ENCODE measurements around the gene DECR2.
A peak's percentile ranks its signal among the peaks of the same experiment; 100 is the strongest.

The DECR2 gene

GRCh38 chr16:401468-402348 lies at the start of gene DECR2:
Gene DECR2 (plus strand): TSS chr16:401885. CDS start chr16:401964, 79 bp downstream.
- peaks cover 13% of the 10 kb centered on the region for H3K4me1 Mint-ChIP-seq (ENCODE audit: low read depth)
- H3K36me3 Mint-ChIP-seq (ENCODE audit: low read depth): peaks cover 2% of the 10 kb centered on the region

GRCh38 chr16:352547-353403 lies 48.9 kb upstream of the DECR2 start, which contains the start of gene AXIN1:
Gene AXIN1 (minus strand): TSS chr16:352723. CDS start chr16:347025, 5,698 bp downstream.
- H3K9me3 Mint-ChIP-seq: no peaks in the 10 kb centered on the region
- H3K36me3 Mint-ChIP-seq (ENCODE audit: low read depth): peaks cover 4% of the 10 kb centered on the region
- H3K27ac Mint-ChIP-seq: peak within 1 kb of the TSS; percentile 88
- peak within 1 kb of the TSS; percentile 90 for H3K4me3 Mint-ChIP-seq
- peaks cover 8% of the 10 kb centered on the region for H3K4me1 Mint-ChIP-seq (ENCODE audit: low read depth)
- no peaks in the 10 kb centered on the region for H3K27me3 Mint-ChIP-seq (ENCODE audit: low read depth)

More at GRCh38 chr16:401468-402348, at the start of gene DECR2:
- Mint-ChIP-seq H3K4me3 (peak within 1 kb of the TSS; percentile 85), H3K27ac (peak within 1 kb of the TSS; percentile 79), H3K27me3 (ENCODE audit: low read depth) (peaks cover 1% of the 10 kb centered on the region), H3K9me3 (no peaks in the 10 kb centered on the region)

GRCh38 chr16:353404-354290 lies 48.0 kb upstream of the DECR2 start:
- H3K27me3 Mint-ChIP-seq (ENCODE audit: low read depth): no peaks in the 10 kb centered on the region
- no peaks in the 10 kb centered on the region for H3K9me3 Mint-ChIP-seq
- peak overlapping the region; percentile 25 for H3K4me3 Mint-ChIP-seq
- peaks cover 4% of the 10 kb centered on the region for H3K36me3 Mint-ChIP-seq (ENCODE audit: low read depth)
- H3K27ac Mint-ChIP-seq: no peak overlapping the region
- H3K4me1 Mint-ChIP-seq (ENCODE audit: low read depth): peaks cover 8% of the 10 kb centered on the region

- Mint-ChIP-seq H3K4me3 (peak overlapping the region; percentile 25), H3K27me3 (ENCODE audit: low read depth) (no peaks in the 10 kb centered on the region), H3K27ac (no peak overlapping the region), H3K36me3 (ENCODE audit: low read depth) (peaks cover 4% of the 10 kb centered on the region), H3K4me1 (ENCODE audit: low read depth) (peaks cover 8% of the 10 kb centered on the region), H3K9me3 (no peaks in the 10 kb centered on the region)
Observed at GRCh38 chr16:354291-354881, 47.3 kb upstream of the DECR2 start.

- no peaks in the 10 kb centered on the region for H3K9me3 Mint-ChIP-seq
- no peak overlapping the region for H3K27ac Mint-ChIP-seq
- H3K36me3 Mint-ChIP-seq (ENCODE audit: low read depth): peaks cover 4% of the 10 kb centered on the region
- H3K27me3 Mint-ChIP-seq (ENCODE audit: low read depth): no peaks in the 10 kb centered on the region
- H3K4me3 Mint-ChIP-seq: no peak overlapping the region
- H3K4me1 Mint-ChIP-seq (ENCODE audit: low read depth): peaks cover 8% of the 10 kb centered on the region
Observed at GRCh38 chr16:354971-355461, 46.7 kb upstream of the DECR2 start.

GRCh38 chr16:356741-357140 lies 44.9 kb upstream of the DECR2 start:
- Mint-ChIP-seq H3K9me3 (no peaks in the 10 kb centered on the region), H3K4me3 (no peak overlapping the region), H3K4me1 (ENCODE audit: low read depth) (peaks cover 3% of the 10 kb centered on the region), H3K27ac (no peak overlapping the region), H3K36me3 (ENCODE audit: low read depth) (no peaks in the 10 kb centered on the region), H3K27me3 (ENCODE audit: low read depth) (no peaks in the 10 kb centered on the region)

- no peak overlapping the region for H3K27ac Mint-ChIP-seq
- H3K36me3 Mint-ChIP-seq (ENCODE audit: low read depth): no peaks in the 10 kb centered on the region
Observed at GRCh38 chr16:359067-359763, 42.5 kb upstream of the DECR2 start.

GRCh38 chr16:359871-360697 lies 41.6 kb upstream of the DECR2 start:
- Mint-ChIP-seq H3K36me3 (ENCODE audit: low read depth) (no peaks in the 10 kb centered on the region), H3K4me1 (ENCODE audit: low read depth) (peaks cover 7% of the 10 kb centered on the region), H3K27ac (no peak overlapping the region), H3K27me3 (ENCODE audit: low read depth) (no peaks in the 10 kb centered on the region), H3K4me3 (no peak overlapping the region), H3K9me3 (no peaks in the 10 kb centered on the region)

More at GRCh38 chr16:359067-359763, 42.5 kb upstream of the DECR2 start:
- no peaks in the 10 kb centered on the region for H3K9me3 Mint-ChIP-seq
- H3K27me3 Mint-ChIP-seq (ENCODE audit: low read depth): no peaks in the 10 kb centered on the region
- no peak overlapping the region for H3K4me3 Mint-ChIP-seq
- H3K4me1 Mint-ChIP-seq (ENCODE audit: low read depth): peaks cover 7% of the 10 kb centered on the region

GRCh38 chr16:360698-361336 lies 40.9 kb upstream of the DECR2 start:
- no peak overlapping the region for H3K4me3 Mint-ChIP-seq
- H3K36me3 Mint-ChIP-seq (ENCODE audit: low read depth): no peaks in the 10 kb centered on the region
- no peak overlapping the region for H3K27ac Mint-ChIP-seq
- no peaks in the 10 kb centered on the region for H3K27me3 Mint-ChIP-seq (ENCODE audit: low read depth)
- peaks cover 4% of the 10 kb centered on the region for H3K4me1 Mint-ChIP-seq (ENCODE audit: low read depth)
- no peaks in the 10 kb centered on the region for H3K9me3 Mint-ChIP-seq

- Mint-ChIP-seq H3K27ac (no peak overlapping the region), H3K36me3 (ENCODE audit: low read depth) (no peaks in the 10 kb centered on the region), H3K4me1 (ENCODE audit: low read depth) (peaks cover 4% of the 10 kb centered on the region), H3K9me3 (no peaks in the 10 kb centered on the region), H3K27me3 (ENCODE audit: low read depth) (no peaks in the 10 kb centered on the region), H3K4me3 (no peak overlapping the region)
Observed at GRCh38 chr16:361341-361871, 40.3 kb upstream of the DECR2 start.

GRCh38 chr16:361872-362701 lies 39.6 kb upstream of the DECR2 start:
- Mint-ChIP-seq H3K27ac (no peak overlapping the region), H3K36me3 (ENCODE audit: low read depth) (peaks cover 2% of the 10 kb centered on the region), H3K4me3 (no peak overlapping the region), H3K27me3 (ENCODE audit: low read depth) (no peaks in the 10 kb centered on the region), H3K9me3 (no peaks in the 10 kb centered on the region), H3K4me1 (ENCODE audit: low read depth) (peaks cover 4% of the 10 kb centered on the region)
